Measurements from ENCODE around the gene XIRP2.

Gene XIRP2

DNA sequence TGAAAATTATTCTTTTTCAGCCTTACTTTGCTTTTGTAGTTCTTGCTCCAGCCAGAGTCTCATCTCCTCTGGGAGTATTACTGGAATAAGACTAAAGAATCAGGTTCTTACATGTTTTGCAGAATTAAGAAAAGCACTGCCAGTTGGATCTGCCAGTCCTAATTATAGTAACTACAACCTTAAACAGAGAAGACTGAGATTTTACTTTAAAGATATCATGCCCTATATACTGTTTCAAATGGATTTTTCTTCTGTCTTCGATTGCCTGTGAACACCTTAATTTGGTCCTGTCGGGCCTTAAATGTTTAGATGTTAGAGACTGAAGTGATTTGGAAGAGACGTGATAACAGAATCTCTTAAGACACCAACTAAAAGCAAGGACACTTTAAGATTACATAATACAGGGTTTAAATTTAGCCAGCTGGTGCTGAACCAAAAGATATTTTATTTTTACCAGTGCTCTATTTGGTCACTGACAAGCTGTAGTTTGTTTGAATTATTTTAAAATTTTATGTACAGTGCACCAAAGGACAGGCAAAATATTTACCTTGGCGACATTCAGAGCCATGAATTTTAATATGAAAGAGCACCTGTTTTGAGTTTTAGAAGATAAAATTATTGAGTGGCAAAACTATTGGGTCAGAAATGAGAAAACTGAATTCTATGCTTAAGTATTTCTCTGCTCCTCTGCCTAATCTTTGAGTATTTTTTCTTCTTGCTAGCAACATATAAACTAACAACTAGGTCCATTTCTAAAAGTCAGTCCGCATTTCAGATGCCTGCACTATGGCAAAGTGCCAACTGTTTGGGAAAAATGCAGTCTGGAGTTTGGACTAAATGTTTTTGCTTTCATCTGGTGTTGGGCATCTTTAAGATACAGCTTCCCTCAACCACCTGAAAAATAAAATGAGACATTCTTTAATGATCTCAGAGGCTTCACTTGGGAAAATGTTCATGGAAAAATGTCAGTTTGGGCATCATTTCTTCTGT, 300.0 kb downstream of the XIRP2 start:
- H3K4me1 Mint-ChIP-seq (ENCODE audit: low read depth): no peaks in the 10 kb centered on the region
- no peaks in the 10 kb centered on the region for H3K27me3 Mint-ChIP-seq
- no peak overlapping the region for H3K4me3 Mint-ChIP-seq
- no peaks in the 10 kb centered on the region for H3K36me3 Mint-ChIP-seq (ENCODE audit: low read depth)
- no peak overlapping the region for H3K27ac Mint-ChIP-seq
- H3K9me3 Mint-ChIP-seq: no peaks in the 10 kb centered on the region
- intact Hi-C loops (cut with micrococcal nuclease): no loop called here

GRCh38 chr2:167190053-167190452, 301.8 kb downstream of the XIRP2 start:
- H3K4me3 Mint-ChIP-seq: no peak overlapping the region
- no peaks in the 10 kb centered on the region for H3K9me3 Mint-ChIP-seq

GRCh38 chr2:167191588-167191987, 303.3 kb downstream of the XIRP2 start:
- no peak overlapping the region for H3K4me3 Mint-ChIP-seq
- H3K4me1 Mint-ChIP-seq (ENCODE audit: low read depth): peaks cover 16% of the 10 kb centered on the region
- intact Hi-C loops (cut with micrococcal nuclease): no loop called here
- H3K9me3 Mint-ChIP-seq: no peaks in the 10 kb centered on the region
- H3K27ac Mint-ChIP-seq: no peak overlapping the region
- no peaks in the 10 kb centered on the region for H3K27me3 Mint-ChIP-seq
- H3K36me3 Mint-ChIP-seq (ENCODE audit: low read depth): no peaks in the 10 kb centered on the region

More at GRCh38 chr2:167190053-167190452, 301.8 kb downstream of the XIRP2 start:
- H3K27me3 Mint-ChIP-seq: no peaks in the 10 kb centered on the region
- H3K36me3 Mint-ChIP-seq (ENCODE audit: low read depth): no peaks in the 10 kb centered on the region
- peaks cover under 1% of the 10 kb centered on the region for H3K4me1 Mint-ChIP-seq (ENCODE audit: low read depth)
- intact Hi-C loops (cut with micrococcal nuclease): no loop called here
- no peak overlapping the region for H3K27ac Mint-ChIP-seq

- Mint-ChIP-seq H3K27me3 (no peaks in the 10 kb centered on the region), H3K27ac (no peak overlapping the region), H3K4me3 (no peak overlapping the region), H3K4me1 (ENCODE audit: low read depth) (peaks cover 22% of the 10 kb centered on the region), H3K36me3 (ENCODE audit: low read depth) (no peaks in the 10 kb centered on the region), H3K9me3 (no peaks in the 10 kb centered on the region)
- intact Hi-C loops (cut with micrococcal nuclease): no loop called here
Observed at GRCh38 chr2:167192833-167193232, 304.6 kb downstream of the XIRP2 start.

DNA sequence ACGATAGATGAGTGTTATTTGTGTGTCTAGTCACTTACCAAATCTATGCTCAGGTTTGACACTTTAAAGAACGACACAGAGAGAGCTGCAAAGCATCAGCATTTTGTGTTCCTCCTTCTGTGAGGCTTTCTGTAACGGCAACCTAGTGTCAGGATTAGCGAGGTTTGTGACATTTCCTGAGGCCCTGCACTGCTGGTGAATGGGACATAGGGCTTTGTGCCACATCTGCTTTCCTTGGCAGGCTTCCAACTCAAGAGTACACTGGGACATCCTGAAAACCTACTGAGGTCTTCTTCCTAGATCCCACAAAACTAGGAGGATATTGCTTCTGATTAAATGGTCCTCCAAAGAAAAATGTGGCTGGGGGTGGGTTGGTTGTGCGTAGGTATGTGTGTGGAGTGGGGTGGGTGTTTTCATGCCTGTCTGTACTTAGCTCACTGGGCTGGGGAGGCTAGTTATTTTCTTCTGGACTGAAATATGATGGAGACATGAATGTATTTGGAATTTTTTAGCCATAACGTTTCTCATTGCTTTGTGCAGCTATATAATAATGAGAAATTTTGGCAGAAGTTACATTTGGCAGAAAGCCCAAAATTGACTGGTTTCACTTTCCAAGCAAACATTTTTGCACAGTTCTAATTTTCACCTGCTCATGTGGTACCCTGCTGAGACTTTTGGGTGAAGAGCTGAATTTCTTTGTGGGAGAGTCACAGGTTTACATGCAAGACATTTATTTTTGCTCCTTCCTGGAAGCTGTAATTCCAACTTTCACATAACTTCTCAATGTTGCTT, 308.4 kb downstream of the XIRP2 start:
- peak overlapping the region; percentile 28 for H3K4me3 Mint-ChIP-seq
- H3K27ac Mint-ChIP-seq: no peak overlapping the region
- H3K9me3 Mint-ChIP-seq: no peaks in the 10 kb centered on the region
- no peaks in the 10 kb centered on the region for H3K27me3 Mint-ChIP-seq
- peaks cover 22% of the 10 kb centered on the region for H3K4me1 Mint-ChIP-seq (ENCODE audit: low read depth)
- intact Hi-C loops (cut with micrococcal nuclease): no loop called here
- no peaks in the 10 kb centered on the region for H3K36me3 Mint-ChIP-seq (ENCODE audit: low read depth)

GRCh38 chr2:167198009-167198408, 309.7 kb downstream of the XIRP2 start:
- H3K36me3 Mint-ChIP-seq (ENCODE audit: low read depth): no peaks in the 10 kb centered on the region
- no peaks in the 10 kb centered on the region for H3K9me3 Mint-ChIP-seq
- no peaks in the 10 kb centered on the region for H3K27me3 Mint-ChIP-seq
- no peak overlapping the region for H3K4me3 Mint-ChIP-seq
- peaks cover 22% of the 10 kb centered on the region for H3K4me1 Mint-ChIP-seq (ENCODE audit: low read depth)
- intact Hi-C loops (cut with micrococcal nuclease): no loop called here
- H3K27ac Mint-ChIP-seq: no peak overlapping the region

DNA sequence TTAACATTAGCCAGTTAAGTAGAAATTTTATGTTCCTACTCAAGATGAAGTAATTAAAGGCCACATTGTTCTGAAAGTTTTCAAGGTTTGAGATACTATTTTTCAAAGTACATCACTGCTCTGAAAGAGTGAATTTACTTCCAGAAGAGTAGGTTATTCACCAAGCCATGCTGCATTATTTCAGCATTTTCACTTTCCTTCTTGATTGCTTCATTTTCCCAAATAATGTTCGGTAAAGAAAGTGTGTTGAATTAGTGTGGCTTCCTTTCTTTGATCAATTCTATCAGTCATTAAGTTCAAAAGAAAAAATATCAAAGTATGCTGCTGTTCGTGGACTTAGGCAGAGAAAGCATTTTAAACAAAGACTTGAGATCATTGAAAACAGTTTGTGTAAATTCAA, 310.3 kb downstream of the XIRP2 start:
- intact Hi-C loops (cut with micrococcal nuclease): no loop called here
- Mint-ChIP-seq H3K27me3 (no peaks in the 10 kb centered on the region), H3K4me3 (no peak overlapping the region), H3K27ac (no peak overlapping the region), H3K4me1 (ENCODE audit: low read depth) (peaks cover 22% of the 10 kb centered on the region), H3K36me3 (ENCODE audit: low read depth) (no peaks in the 10 kb centered on the region), H3K9me3 (no peaks in the 10 kb centered on the region)

GRCh38 chr2:167200019-167200418, 311.7 kb downstream of the XIRP2 start:
- H3K27ac Mint-ChIP-seq: no peak overlapping the region

GRCh38 chr2:167209784-167210183, 321.5 kb downstream of the XIRP2 start:
- H3K4me1 Mint-ChIP-seq (ENCODE audit: low read depth): no peaks in the 10 kb centered on the region
- H3K4me3 Mint-ChIP-seq: no peak overlapping the region
- no peak overlapping the region for H3K27ac Mint-ChIP-seq
- H3K36me3 Mint-ChIP-seq (ENCODE audit: low read depth): no peaks in the 10 kb centered on the region
- intact Hi-C loops (cut with micrococcal nuclease): loop anchor here (5.0 kb wide), 1 partner anchor 512 kb away; no protein-coding TSS in a partner anchor
- peaks cover 8% of the 10 kb centered on the region for H3K9me3 Mint-ChIP-seq
- H3K27me3 Mint-ChIP-seq: no peaks in the 10 kb centered on the region

More at GRCh38 chr2:167200019-167200418, 311.7 kb downstream of the XIRP2 start:
- no peak overlapping the region for H3K4me3 Mint-ChIP-seq
- H3K27me3 Mint-ChIP-seq: no peaks in the 10 kb centered on the region
- peaks cover 22% of the 10 kb centered on the region for H3K4me1 Mint-ChIP-seq (ENCODE audit: low read depth)
- H3K9me3 Mint-ChIP-seq: no peaks in the 10 kb centered on the region
- H3K36me3 Mint-ChIP-seq (ENCODE audit: low read depth): no peaks in the 10 kb centered on the region
- intact Hi-C loops (cut with micrococcal nuclease): no loop called here

GRCh38 chr2:167212014-167212648, 323.9 kb downstream of the XIRP2 start:
- intact Hi-C loops (cut with micrococcal nuclease): loop anchor here (1.0 to 5.0 kb wide), 2 partner anchors 515 to 673 kb away; no protein-coding TSS in a partner anchor
- peaks cover 8% of the 10 kb centered on the region for H3K9me3 Mint-ChIP-seq
- H3K27me3 Mint-ChIP-seq: no peaks in the 10 kb centered on the region
- H3K36me3 Mint-ChIP-seq (ENCODE audit: low read depth): no peaks in the 10 kb centered on the region
- no peaks in the 10 kb centered on the region for H3K4me1 Mint-ChIP-seq (ENCODE audit: low read depth)
- H3K4me3 Mint-ChIP-seq: no peak overlapping the region
- H3K27ac Mint-ChIP-seq: no peak overlapping the region

- no peaks in the 10 kb centered on the region for H3K36me3 Mint-ChIP-seq (ENCODE audit: low read depth)
- H3K4me3 Mint-ChIP-seq: no peak overlapping the region
- H3K27ac Mint-ChIP-seq: no peak overlapping the region
- peaks cover 8% of the 10 kb centered on the region for H3K9me3 Mint-ChIP-seq
- intact Hi-C loops (cut with micrococcal nuclease): no loop called here
- H3K27me3 Mint-ChIP-seq: no peaks in the 10 kb centered on the region
- H3K4me1 Mint-ChIP-seq (ENCODE audit: low read depth): no peaks in the 10 kb centered on the region
Observed at GRCh38 chr2:167215595-167215994, 327.3 kb downstream of the XIRP2 start.

DNA sequence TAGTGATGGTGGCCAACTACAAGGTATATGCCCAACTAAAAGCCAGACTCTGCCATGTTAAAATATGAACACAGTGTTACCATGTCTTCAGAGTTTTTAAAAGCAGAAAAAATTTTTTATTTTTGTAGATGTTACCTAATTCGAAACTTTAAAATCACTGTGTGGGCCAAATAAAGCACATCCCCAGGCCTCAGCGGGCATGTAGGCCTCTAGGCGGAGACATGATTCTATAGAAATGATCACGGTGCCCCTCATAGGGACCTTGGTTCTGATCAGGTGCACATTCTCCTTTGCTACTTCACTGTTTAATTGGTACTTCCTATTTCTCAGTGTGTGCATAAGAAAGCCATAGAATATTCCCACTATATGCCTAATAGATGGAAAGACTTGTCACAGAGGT, 349.2 kb downstream of the XIRP2 start:
- no peak overlapping the region for H3K27ac Mint-ChIP-seq
- no peaks in the 10 kb centered on the region for H3K36me3 Mint-ChIP-seq (ENCODE audit: low read depth)
- intact Hi-C loops (cut with micrococcal nuclease): no loop called here
- H3K9me3 Mint-ChIP-seq: no peaks in the 10 kb centered on the region
- H3K27me3 Mint-ChIP-seq: no peaks in the 10 kb centered on the region
- H3K4me1 Mint-ChIP-seq (ENCODE audit: low read depth): no peaks in the 10 kb centered on the region
- H3K4me3 Mint-ChIP-seq: no peak overlapping the region

- Mint-ChIP-seq H3K36me3 (ENCODE audit: low read depth) (no peaks in the 10 kb centered on the region), H3K9me3 (peaks cover under 1% of the 10 kb centered on the region)
- intact Hi-C loops (cut with micrococcal nuclease): no loop called here
Observed at GRCh38 chr2:167240671-167241070, 352.4 kb downstream of the XIRP2 start.

DNA sequence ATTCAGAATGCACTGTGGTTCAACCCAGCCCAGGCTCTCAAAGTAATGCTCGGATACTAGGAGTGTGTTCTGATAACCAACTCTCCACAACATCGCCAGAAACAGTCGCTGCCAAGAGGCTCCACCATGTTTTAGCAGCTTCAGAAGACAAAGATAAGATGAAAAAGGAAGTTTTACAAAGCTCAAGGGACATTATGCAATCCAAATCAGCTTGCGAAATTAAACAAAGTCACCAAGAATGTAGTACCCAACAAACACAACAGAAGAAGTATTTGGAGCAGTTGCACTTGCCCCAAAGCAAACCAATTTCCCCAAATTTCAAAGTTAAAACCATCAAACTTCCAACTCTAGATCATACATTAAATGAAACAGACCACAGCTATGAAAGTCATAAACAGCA, 360.9 kb downstream of the XIRP2 start:
- H3K27ac Mint-ChIP-seq: no peak overlapping the region
- intact Hi-C loops (cut with micrococcal nuclease): no loop called here
- H3K9me3 Mint-ChIP-seq: peaks cover 54% of the 10 kb centered on the region
- no peaks in the 10 kb centered on the region for H3K27me3 Mint-ChIP-seq
- no peak overlapping the region for H3K4me3 Mint-ChIP-seq
- no peaks in the 10 kb centered on the region for H3K4me1 Mint-ChIP-seq (ENCODE audit: low read depth)
- no peaks in the 10 kb centered on the region for H3K36me3 Mint-ChIP-seq (ENCODE audit: low read depth)

More at GRCh38 chr2:167240671-167241070, 352.4 kb downstream of the XIRP2 start:
- no peak overlapping the region for H3K4me3 Mint-ChIP-seq
- no peaks in the 10 kb centered on the region for H3K27me3 Mint-ChIP-seq
- no peak overlapping the region for H3K27ac Mint-ChIP-seq
- no peaks in the 10 kb centered on the region for H3K4me1 Mint-ChIP-seq (ENCODE audit: low read depth)

All from dendritic cell treated with granulocyte-macrophage colony-stimulating factor and Interleukin-4, amounts not matched to agents 40 ng/mL and 50 ng/mL, for 4 days (primary cell).